NK-92 treated with Interleukin-12 subunit alpha and Interleukin-12 subunit beta, amount 100 ng/mL, for 24 hours (cell line): ENCODE data around the gene DNAJC21.
A peak's percentile ranks its signal among the peaks of the same experiment; 100 is the strongest.
"Not testable (repeated sequence)": the region's sequence is repeated elsewhere in the genome, so short reads cannot be mapped to it uniquely, and the experiment has no call there.

ENCODE experiments used
- DNase-seq: peaks from one replicate; lab custom pipeline; 2025; lab: John Stamatoyannopoulos, UW

The DNAJC21 gene

DNA sequence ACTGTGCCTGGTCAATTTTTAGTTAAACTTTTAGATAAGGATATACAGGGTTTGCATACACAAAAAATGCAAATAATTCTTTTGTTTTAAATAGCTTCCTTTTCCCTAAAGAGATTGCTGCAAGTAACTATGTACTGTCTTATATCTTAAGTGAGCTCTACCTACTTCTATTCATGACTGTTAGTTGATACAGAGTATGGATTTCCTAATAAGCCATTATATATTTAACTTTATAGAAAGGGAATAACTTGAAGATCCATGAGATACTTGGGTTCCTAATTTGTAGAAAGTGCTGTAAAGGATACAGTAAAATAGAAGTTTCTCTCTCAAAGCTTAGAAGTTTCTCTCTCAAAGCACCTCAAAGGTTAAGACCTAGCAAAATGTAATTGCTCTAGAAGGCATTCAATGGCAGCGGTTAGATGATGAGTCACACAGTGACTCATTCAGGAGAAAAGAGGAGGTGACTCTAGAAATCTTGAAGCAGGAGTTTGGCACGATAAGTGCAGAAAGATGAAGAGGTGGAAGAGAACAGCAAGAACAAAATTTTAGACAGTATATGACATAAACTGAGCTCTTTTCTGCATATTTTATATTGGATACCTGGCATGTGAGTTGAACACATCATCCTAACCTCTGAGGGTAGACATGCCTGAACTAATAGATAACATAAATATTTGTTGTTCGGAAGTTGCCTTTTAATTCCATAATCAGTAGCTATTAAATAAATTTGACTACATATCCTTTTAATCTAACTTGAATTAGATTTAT is 5.5 kb upstream of the DNAJC21 start:
- DNase-seq, result no peak

DNA sequence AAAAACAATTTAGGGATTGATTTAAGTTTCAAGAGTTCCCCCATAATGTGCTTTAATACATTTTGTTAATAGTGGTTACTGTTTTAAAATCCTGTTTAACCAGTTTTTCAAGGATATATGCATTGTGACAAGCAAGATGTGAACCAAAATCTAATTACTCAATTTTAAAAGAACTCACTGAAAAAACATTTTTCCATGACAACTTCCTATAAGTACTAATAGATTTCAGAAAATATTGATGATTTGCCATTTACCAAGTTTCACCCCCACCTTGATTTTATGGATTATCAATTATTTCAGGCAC is 4.9 kb upstream of the DNAJC21 start:
- no peak for DNase-seq

DNA sequence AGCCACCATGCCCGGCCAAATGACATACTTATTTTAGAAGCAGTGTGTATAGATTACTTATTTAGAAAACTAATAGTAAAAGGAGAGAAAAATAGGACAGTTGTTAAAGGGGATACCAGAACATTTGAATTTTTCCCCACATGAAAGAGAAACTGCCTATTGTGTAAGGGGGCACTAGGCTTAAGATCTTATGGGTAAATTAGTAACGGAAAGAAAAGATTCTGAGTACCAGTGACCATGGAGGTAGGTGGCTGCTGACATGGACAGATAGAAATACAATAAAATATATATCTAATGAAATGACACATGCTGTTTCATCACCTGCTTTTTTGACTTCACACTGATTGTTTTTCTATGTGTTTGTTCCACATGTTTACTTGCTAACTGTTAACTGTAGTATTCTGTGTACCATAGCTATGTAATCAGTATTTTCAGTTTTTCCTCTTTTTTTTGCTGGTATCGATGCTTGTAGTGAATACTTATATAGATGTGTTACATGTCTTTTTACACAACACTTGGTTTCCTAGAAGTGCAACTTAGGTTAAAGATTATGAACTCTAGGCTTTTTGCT is 3.0 kb upstream of the DNAJC21 start:
- no peak for DNase-seq

DNA sequence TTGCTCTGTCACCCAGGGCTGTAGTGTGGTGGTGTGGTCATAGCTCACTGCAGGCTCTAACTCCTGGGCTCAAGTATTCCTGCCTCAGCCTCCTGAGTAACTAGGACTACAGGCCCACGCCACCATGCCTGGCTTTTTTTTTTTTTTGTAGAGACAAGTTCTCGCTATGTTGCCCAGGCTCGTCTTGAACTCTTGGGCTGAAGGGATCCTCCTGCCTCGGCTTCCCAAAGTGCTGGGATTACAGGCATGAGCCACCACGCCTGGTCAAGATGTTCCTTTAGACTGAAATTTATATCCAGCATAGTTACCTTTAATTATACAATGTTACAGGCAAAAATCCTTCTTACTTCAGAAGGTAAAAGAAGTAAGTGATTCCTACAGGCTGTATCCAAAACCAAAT is 1.6 kb upstream of the DNAJC21 start:
- DNase-seq, result no peak

DNA sequence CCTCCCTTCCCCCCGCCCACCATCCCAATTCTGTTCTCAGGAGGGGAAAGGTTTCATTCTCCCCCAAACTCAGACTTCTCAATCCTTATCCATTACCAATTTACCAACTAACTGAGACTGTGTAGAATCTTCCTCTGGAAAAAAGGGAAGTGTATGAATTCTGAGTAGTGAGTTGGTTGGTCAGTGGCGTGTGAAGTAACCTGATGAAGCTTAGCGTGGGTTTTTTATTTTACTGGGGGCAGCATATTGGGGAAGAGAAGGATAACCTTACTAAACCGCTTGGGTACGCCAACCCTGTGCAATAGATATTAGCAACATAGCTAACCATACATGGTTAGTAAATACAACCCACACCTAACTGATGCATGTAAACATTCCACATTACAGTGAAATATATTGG is 1.1 kb upstream of the DNAJC21 start:
- DNase-seq, result no peak

DNA sequence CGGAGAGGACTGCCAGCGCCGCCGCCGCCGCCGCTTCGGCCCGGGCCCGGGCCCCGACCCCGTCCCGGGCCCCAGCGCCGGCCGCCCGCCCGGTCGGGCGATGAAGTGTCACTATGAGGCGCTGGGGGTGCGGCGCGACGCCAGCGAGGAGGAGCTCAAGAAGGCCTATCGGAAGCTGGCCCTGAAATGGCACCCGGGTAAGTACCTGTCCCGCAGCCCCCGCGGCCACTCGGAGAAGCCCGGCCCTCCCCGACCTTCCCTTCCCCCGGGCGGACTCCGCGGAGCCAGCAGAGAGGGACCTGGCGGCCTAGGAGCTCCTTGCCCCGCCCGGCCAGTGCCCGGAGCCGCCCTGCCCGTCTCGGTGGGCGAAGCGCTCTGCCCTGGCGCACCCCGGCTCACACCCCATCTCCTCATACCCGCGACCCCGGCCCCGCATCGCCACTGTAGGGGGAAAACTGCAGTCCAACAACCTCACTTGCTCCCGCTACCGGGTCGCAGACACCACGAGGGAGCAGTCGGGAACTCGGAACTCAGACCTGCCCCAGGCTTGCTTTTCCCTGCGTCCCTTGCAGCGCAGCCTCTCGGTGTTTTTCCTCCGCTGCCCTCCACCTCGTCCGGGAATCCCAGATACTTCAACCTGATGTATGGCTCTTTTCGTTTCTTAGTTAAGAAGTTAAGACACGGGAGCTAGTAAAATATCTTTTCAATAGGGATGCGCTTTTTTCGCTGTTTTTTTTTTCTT is 532 bp downstream of the DNAJC21 start:
- DNase-seq, result peak; percentile 73

DNA sequence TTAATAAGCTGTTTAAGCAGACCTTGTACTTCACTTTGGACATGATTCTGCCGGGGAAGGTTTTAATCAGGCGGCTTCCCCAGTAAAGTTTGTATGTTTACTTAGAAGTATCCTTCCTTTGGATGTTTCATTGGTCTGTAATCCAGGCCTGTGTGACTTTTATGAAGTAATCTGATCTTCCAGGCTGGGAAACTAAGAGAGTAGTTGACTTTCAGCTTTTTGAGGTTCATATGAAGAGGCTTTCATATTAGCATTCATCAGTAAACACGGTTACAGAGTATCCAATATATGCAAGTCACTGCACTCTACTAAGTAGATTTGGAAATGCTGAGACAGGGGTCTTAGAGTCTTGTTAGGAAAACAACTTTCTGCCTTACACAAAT is 1.1 kb downstream of the DNAJC21 start:
- no peak for DNase-seq

DNA sequence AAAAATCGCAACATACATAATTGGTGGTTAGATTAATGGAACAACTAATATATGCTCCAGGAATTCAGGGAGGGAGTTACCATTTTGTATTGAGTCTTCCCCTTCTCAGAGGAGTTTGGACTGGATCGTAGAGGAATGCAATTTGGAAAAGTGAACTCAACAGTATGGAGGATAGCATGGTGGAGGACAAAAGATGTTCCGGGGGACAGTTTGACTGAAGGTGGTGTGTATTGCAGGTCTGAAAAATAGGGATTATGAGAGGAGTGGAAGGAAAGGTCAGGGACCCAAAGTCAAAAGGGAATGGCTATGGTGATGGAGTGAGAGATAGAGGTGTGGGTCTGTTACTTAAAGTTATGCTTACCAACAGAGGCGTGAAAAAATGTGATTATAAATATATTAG is 1.5 kb downstream of the DNAJC21 start:
- DNase-seq, result no peak

DNA sequence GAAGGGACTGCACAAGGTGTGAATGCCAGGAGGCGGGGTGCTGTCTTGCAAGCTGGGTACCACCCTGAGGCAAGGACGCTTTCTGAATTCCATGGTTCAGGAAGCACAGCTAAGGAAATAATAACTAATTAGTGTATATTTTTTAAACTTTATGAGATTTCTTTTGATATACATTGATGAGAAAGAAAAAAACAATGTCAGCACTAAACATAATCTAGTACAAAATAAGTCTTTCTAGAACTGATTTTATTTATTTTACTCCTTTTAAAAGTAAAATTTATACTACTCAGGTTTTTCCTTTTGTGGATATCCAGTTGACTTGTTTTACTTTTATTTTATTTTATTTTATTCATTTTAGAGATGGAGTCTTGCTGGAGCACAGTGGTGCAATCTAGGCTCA is 3.6 kb downstream of the DNAJC21 start:
- no peak for DNase-seq

DNA sequence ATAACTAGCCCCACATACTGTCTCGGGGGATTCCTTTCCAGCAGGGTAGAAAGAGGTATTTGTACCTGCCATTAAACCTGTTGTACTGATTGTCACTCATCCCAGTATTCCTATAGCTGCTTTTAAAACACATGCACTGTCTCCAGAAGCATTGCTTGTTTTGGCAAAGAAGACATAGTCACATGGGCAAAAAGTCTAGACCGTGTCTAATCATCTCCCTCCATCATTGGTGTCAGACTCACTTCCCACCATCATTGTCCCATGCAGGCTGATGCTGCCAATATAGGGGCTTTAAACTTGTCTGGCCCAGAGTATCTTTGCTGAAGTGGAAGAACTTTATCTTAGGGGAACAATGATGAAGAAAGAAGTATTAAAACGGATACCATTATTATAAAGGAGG is 12.6 kb downstream of the DNAJC21 start:
- no peak for DNase-seq

DNA sequence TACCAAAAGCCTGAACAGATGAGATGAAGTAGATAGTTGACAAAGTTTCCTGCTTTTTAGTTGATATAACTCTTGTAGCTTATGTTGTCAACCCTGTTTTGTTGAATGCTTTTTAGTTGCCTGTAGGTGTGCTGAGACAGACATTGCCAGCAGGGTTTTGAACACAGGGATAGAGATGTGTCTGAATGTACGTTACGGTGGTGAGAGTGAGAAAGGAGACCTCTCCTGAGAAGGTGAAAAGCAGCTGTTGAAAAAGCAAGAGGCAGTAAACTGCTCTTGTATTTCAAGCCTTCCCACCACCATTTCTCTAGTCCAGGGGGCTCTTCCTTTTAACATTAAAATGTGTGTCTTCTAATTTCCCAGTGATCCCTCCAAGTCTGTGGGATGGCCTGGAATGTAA is 14.7 kb downstream of the DNAJC21 start:
- DNase-seq, result no peak

DNA sequence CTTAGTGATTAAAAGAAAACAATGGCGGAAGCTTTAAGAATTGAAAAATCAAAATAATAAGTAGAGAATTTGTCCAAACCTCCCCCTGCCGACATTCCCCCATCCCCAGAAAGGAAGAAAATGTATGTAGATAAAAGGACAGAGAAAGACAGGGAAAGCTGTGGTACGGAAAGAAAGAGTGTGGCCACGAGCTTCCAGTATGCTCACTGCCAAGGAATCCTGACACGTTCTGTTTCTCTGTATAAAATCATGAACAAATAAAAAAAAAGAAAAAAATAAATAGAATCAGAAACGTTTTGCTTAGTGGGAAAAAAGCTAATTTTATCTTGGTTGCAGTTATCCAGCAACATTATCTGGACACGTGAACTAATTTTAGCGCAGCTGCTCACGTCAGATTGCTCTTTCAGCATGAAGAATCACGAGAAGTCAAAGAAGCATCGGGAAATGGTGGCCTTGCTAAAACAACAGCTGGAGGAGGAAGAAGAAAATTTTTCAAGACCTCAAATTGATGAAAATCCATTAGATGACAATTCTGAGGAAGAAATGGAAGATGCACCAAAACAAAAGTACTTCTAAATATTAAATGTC is 15.2 kb downstream of the DNAJC21 start:
- DNase-seq, result no peak

DNA sequence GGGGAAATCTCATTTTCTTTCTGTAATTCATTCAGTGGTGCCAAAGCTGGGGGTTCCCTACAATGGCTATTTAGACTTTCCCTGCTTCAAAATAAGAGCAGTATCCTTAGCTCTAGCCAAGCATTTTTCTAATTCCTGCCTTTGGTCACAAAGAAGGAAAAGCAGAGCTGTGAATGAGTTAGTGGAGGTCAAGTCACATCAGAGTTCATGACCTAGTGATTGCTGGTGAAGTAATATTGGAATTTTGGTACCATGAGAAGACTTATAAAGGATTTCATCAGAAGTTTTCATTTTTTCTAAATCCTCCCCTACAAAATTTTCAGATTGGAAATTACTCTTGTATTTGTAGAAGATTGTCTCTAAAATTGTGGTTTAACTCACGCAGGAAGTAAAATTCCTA is 28.0 kb downstream of the DNAJC21 start:
- DNase-seq, result no peak

DNA sequence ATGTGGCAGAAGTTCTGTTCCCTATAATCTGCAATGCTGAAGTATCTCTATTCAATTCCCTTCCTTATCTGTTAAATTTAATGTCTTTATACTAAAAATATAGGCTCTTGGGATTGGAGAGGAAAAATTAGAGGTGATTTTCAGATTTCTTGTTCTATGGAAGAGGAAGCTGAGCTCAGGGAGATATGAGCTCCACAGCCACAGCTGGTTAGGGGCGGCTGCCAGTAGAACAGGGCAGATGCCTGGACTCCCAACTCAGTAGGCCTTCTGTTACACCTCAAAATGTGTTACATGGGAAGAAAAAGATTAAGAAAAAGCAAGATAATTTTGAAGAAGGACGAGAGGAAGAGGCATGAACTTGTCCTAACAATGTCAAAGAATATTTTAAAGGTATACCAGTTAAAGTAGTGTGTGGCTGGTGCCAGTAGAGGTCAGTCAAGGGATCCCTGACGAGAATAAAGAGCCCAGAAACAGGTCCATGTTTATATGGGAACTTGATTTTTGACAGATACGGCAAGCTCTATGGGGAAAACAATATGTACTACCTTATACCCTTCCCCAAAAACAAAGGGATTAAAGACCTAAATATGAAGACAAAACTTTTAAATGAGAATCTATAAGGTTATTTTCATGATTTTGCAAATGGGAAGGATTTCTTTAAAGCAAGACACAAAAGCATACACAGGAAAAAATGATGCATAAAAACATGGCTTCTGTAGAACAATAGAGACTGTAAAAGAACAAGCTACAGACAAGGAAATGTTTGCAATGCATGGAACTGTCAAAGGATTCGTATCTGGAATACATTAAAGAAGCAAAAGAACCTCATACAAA is 28.7 kb downstream of the DNAJC21 start:
- peak; percentile 8 for DNase-seq

DNA sequence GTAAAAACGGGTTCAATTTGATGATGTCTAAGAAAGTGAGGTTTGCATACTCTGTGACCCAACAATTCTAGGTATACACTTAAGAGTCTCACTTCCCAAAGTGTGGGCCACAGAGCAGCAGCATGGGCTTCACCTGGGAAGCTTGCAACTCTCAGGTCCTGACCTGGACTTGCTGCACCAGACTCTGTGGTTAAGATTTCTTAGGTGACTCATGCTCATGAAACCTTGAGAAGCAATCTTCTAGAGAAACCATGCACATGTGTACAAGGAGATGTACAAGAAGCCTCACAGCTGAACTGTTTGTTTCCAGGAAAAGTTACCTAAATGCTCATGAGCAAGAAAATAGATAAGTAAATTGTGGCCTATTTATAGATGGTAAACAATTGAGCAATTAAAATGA is 30.0 kb downstream of the DNAJC21 start:
- peak; percentile 58 for DNase-seq

DNA sequence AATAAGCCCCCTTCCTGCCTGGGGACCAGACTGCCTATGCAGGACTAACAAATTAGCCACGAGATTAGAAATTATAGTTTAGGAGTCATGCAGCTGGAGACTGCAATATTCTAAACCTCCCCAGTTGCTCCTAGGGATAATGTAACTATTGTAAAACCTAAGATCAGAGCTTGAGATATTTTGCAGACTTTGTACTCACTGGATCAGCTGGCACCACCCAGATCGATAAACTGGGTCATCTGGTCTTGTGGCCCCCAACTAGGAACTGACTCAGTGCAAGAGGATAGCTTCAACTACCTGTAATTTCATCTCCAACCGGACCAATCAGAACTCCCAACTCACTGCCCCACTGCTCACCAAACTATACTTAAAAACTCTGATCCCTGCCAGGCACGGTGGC is 38.2 kb downstream of the DNAJC21 start:
- DNase-seq, result no peak

DNA sequence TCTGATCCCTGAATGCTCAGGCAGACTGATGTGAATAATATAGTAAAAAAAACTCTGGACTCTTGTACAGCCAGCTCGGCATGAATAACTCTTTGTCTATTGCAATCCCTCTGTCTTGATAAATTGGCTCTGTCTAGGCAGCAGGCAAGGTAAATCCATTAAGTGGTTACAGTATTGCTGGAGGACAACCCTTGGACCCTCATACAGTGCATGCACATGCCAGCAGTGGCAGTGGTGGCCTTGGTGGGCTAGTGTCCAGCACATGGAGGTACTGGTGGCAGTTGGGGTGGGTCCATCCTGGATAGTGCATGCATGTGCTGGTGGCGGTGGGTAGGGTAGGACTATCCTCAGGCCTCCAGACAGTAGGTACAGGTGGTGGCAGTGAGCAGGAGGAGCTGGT is 38.9 kb downstream of the DNAJC21 start:
- DNase-seq, result no peak

DNA sequence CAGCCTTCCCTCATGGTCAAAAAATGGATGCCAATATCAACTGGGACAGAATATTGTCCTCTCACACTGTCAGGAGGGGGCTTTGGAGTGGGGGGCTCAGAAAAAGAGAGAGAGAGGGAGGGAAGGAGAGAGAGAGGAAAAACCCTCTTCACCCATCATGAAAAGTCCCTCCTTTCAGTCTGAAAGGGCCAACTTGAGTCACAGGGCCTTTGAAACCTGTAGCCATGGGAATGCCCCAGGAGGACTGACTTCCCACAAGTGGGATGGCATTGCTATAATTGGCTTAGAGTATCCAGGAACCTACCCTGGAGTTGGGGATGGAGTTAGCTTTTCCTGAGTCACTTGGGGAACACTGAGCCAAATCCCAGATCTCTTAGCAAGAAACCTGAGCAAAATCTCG is 41.2 kb downstream of the DNAJC21 start:
- DNase-seq, result no peak

DNA sequence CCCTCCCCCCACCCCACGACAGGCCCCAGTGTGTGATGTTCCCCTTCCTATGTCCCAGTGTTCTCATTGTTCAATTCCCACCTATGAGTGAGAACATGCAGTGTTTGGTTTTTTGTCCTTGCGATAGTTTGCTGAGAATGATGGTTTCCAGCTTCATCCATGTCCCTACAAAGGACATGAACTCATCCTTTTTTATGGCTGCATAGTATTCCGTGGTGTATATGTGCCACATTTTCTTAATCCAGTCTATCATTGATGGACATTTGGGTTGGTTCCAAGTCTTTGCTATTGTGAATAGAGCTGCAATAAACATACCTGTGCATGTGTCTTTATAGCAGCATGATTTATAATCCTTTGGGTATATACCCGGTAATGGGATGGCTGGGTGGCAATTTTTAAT is 42.3 kb downstream of the DNAJC21 start:
- DNase-seq, result not testable (repeated sequence)

DNA sequence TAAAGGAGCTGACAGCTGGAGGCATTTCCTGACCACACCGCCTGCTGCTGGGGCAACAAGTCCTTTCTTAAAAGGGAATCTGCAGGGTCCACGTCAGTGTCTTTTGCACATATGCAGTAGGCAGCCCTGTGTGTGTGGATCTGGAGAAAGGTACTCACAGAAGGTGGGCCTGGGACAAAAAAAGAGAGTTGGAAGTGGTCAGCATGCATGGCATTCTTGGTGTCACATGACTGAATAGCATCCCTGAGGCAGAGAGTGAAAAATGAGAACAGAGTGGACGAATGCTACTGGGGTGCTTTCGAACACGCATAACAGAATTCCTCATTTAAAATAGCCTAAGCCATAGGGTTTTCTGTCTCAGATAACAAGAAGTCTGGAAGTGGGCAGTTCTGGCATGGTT is 47.0 kb downstream of the DNAJC21 start:
- DNase-seq, result no peak

DNA sequence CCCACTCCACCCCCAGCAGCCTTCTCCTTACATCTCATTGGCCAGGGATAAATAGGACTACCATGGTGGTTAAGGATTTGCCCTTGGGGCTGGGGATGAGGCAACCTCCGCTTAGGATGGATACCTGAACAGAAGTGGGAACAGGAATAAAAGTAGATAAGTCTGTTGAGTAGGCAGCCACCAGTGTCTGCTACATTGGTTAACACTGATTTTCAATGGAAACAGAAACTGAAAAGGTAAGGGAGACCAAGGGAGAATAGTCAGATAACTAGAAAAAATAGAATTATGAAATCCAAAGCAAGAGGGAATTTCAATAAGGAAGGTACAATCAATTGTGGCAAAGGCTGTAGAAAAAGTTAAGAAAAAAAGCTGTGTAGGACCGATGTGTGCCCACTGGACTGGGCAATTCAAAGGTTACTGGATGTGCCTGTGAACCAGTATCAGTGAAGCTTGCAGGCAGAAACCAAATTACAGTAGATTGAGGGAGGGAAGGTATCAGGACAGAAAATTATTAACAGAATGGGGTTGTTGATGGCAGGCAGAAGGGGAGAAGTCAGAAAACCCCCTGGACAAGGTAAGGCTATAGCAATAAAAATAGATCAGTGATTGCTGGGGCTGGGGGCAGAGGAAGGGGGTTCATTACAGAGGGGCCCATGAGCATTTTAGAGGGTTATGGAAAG is 48.7 kb downstream of the DNAJC21 start:
- no peak for DNase-seq

DNA sequence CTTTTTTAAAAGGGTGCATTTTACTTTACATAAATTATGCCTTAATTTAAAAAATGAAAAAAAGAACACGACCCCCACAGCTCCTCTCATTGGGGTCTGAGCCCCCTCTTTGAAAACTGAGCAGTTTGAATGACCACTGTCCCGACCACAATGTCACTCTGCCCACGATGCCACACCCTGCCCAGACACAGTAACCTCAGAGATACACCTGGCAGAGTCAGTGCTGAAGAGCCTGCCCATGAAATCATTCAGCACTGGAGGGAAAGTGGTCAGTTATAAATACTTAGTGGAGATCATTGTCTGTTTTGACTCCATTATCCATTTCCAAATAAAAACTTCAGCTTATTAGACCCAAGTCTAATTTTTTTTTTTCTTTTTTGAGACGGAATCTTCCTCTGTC is 49.3 kb downstream of the DNAJC21 start:
- no peak for DNase-seq
